IMR-90 (cell line): ENCODE data around the gene TMEM240. TPM values are rescaled to one million over a fixed set of nuclear protein-coding genes. Genes with fewer than 3 reads are reported as not detected.
"Not testable (repeated sequence)": the region's sequence is repeated elsewhere in the genome, so short reads cannot be mapped to it uniquely, and the experiment has no call there.

ENCODE experiments used
- ATAC-seq: fragments of 200-7000 bp; cut with Tn5 transposase; 2 replicates; pipeline ENCODE4 v1.9.1; 2020; ENCODE audit warnings: low read depth, mild to moderate bottlenecking, moderate library complexity
- BruUV-seq: library from RNA; stranded (reverse); fragments of 400-500 nt; replicated peaks from 2 replicates; lab custom pipeline; 2021; lab: Mats Ljungman, UMichigan
- CTCF ChIA-PET: fragments of 300-600 bp; formaldehyde crosslinking; extraction: SDS; loops from one replicate; lab custom pipeline; 2021; ENCODE audit warnings: antibody characterized with exemption; lab: Yijun Ruan, JAX
- POLR2A ChIA-PET: fragments of 300-600 bp; sonication (Branson Sonifier 250); formaldehyde crosslinking; loops from one replicate; lab custom pipeline; 2022; ENCODE audit warnings: antibody characterized with exemption; ENCODE audit not compliant: unreplicated experiment; lab: Charles Lee
- DNase-seq: peaks from one replicate; pipeline ENCODE4 v3.0.0; 2013
- H2AFZ ChIP-seq: replicated peaks from 2 replicates; pipeline ENCODE3; 2013; ENCODE audit warnings: low read length, mild to moderate bottlenecking; ENCODE audit not compliant: poor library complexity
- H2AK5ac ChIP-seq: 2 replicates; pipeline ENCODE4 v1.6.1; 2013; ENCODE audit warnings: low read depth, low read length, inconsistent platforms
- H2AK9ac ChIP-seq: replicated peaks from 2 replicates; pipeline ENCODE3; 2013; ENCODE audit warnings: mild to moderate bottlenecking, low read depth, low read length, moderate library complexity; ENCODE audit not compliant: poor library complexity
- H2BK120ac ChIP-seq: 2 replicates; pipeline ENCODE4 v1.6.1; 2013; ENCODE audit warnings: low read depth, low read length, inconsistent platforms
- H2BK15ac ChIP-seq: 3 replicates; pipeline ENCODE4 v1.6.1; 2013; ENCODE audit warnings: low read depth, low read length, inconsistent platforms
- H2BK20ac ChIP-seq: 2 replicates; pipeline ENCODE4 v1.6.1; 2013; ENCODE audit warnings: low read depth, mild to moderate bottlenecking, inconsistent platforms, low read length, moderate library complexity
- H2BK5ac ChIP-seq: 2 replicates; pipeline ENCODE4 v1.6.1; 2013; ENCODE audit warnings: mild to moderate bottlenecking, low read depth, low read length, inconsistent platforms; ENCODE audit not compliant: poor library complexity, severe bottlenecking
- H3K14ac ChIP-seq: replicated peaks from 2 replicates; pipeline ENCODE4 v1.6.1; 2013; ENCODE audit warnings: low read depth, low read length, inconsistent platforms
- H3K18ac ChIP-seq: 2 replicates; pipeline ENCODE4 v1.6.1; 2013; ENCODE audit warnings: low read depth, low read length, control low read depth
- H3K23ac ChIP-seq: 2 replicates; pipeline ENCODE4 v1.6.1; 2013; ENCODE audit warnings: low read depth, low read length, inconsistent platforms
- H3K27ac ChIP-seq: 2 replicates; pipeline ENCODE4 v1.5.1; 2013; ENCODE audit warnings: mild to moderate bottlenecking, control low read depth, low read length; ENCODE audit not compliant: insufficient read depth
- H3K27me3 ChIP-seq: 2 replicates; pipeline ENCODE4 v1.6.1; 2013; ENCODE audit warnings: low read length; ENCODE audit not compliant: control insufficient read depth, insufficient read depth
- H3K36me3 ChIP-seq: 2 replicates; pipeline ENCODE4 v1.6.1; 2013; ENCODE audit warnings: low read length, mixed read lengths; ENCODE audit not compliant: control insufficient read depth, insufficient read depth
- H3K4ac ChIP-seq: 2 replicates; pipeline ENCODE4 v1.6.1; 2013; ENCODE audit warnings: low read depth, low read length, inconsistent platforms
- H3K4me1 ChIP-seq: 2 replicates; pipeline ENCODE4 v1.6.1; 2013; ENCODE audit warnings: low read length, mixed read lengths; ENCODE audit not compliant: control insufficient read depth, insufficient read depth
- H3K4me2 ChIP-seq: 2 replicates; pipeline ENCODE4 v1.6.1; 2013; ENCODE audit warnings: low read depth, mild to moderate bottlenecking, control low read depth, low read length, moderate library complexity
- H3K4me3 ChIP-seq: 2 replicates; pipeline ENCODE4 v1.5.1; 2013; ENCODE audit warnings: low read depth, mild to moderate bottlenecking, control low read depth, low read length, moderate library complexity; ENCODE audit not compliant: insufficient read depth
- H3K56ac ChIP-seq: 2 replicates; pipeline ENCODE4 v1.6.1; 2013; ENCODE audit warnings: low read length, inconsistent platforms; ENCODE audit not compliant: insufficient read depth; ENCODE audit errors: extremely low read depth
- H3K79me1 ChIP-seq, 2 experiments: 2 replicates each; pipeline ENCODE4 v1.6.1; 2013; ENCODE audit warnings: low read length in 2 of 2, inconsistent platforms in 1 of 2, low read depth in 1 of 2
- H3K9ac ChIP-seq: 2 replicates; pipeline ENCODE4 v1.6.1; 2013; ENCODE audit warnings: low read depth, low read length, control low read depth
- H3K9me1 ChIP-seq: 2 replicates; pipeline ENCODE4 v1.6.1; 2013; ENCODE audit warnings: low read length, inconsistent platforms; ENCODE audit not compliant: insufficient read depth
- H3K9me3 ChIP-seq: 2 replicates; pipeline ENCODE4 v1.6.1; 2013; ENCODE audit warnings: low read length; ENCODE audit not compliant: control insufficient read depth, insufficient read depth
- H4K20me1 ChIP-seq: 2 replicates; pipeline ENCODE4 v1.6.1; 2013; ENCODE audit warnings: low read length, inconsistent platforms; ENCODE audit not compliant: insufficient read depth
- H4K5ac ChIP-seq: 2 replicates; pipeline ENCODE4 v1.6.1; 2013; ENCODE audit warnings: mild to moderate bottlenecking, low read depth, low read length, control low read depth
- H4K8ac ChIP-seq, 2 experiments: 2 replicates each; pipeline ENCODE4 v1.6.1; 2013; ENCODE audit warnings: low read depth in 2 of 2, low read length in 2 of 2, control low read depth in 1 of 2, inconsistent platforms in 1 of 2
- H4K91ac ChIP-seq: 2 replicates; pipeline ENCODE4 v1.6.1; 2013; ENCODE audit warnings: low read depth, low read length, inconsistent platforms; ENCODE audit not compliant: insufficient read depth
- WGBS, 2 experiments: methylation state at CpG; one replicate each; pipeline versions ENCODE4 v1.1.5 to v1.1.7; 2013; ENCODE audit warnings: missing lambda C conversion rate in 2 of 2; ENCODE audit not compliant: insufficient read length in 1 of 2; ENCODE audit errors: extremely low coverage in 2 of 2; 5-methylcytosine and 5-hydroxymethylcytosine counted together
- dilution Hi-C: fragments of 300-500 bp; cut with HindIII; formaldehyde crosslinking; loops from one replicate; pipeline ENCODE4 v1.14.3; 2018; ENCODE audit warnings: low sequenced_read_pairs; ENCODE audit not compliant: unreplicated experiment
- in situ Hi-C: fragments of 300-500 bp; cut with MboI; formaldehyde crosslinking; loops from 3 replicates; pipeline ENCODE4 v1.14.3; 2019; ENCODE audit warnings: low sequenced_read_pairs, inconsistent platforms, mixed read lengths
- intact Hi-C: fragments of 100-400 bp; cut with micrococcal nuclease; formaldehyde crosslinking; loops from 2 replicates; pipeline ENCODE4 v1.10.0; 2022
- polyA plus RNA-seq, 3 experiments: library from polyadenylated mRNA; depleted of rRNA; stranded (reverse); fragments of >200 nt; gene quantifications; 2 replicates each; pipeline ENCODE4 v1.2.3, GENCODE V29; 2012; ENCODE audit warnings: low replicate concordance in 1 of 3
- total RNA-seq: library from RNA; depleted of rRNA; stranded (reverse); fragments of >200 nt; gene quantifications from 2 replicates; pipeline ENCODE4 v1.2.3, GENCODE V29; 2012

TMEM240 gene
- total and polyA plus RNA-seq, 2 of the 4 experiments (the other 2 are of a cell fraction) = 1.6 to 7.6 TPM

DNA sequence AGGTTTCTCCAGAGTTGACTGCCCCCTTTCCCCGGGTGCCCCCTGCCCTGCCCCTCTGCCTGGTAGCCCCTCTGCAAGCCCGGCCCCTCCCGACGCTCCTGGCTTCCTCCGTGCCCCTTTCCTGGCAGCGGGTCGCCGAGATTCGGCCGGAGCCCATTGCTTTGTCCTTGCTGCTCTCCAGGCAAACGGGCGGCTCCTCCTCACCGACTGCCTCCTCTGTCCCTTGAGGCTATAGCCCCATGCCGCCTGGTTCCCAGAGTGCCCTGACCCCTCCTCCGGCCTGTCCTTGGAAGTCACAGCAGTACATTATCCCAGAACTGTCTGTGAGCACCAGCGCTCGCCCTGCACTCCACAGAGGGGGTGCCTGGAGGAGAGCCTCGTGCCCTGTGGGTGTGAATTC is 26.7 kb downstream of the TMEM240 start:
- H3K9me1 ChIP-seq, H3K4ac ChIP-seq, ATAC-seq, intact Hi-C loops, H3K56ac ChIP-seq, CTCF ChIA-PET, H4K91ac ChIP-seq, H3K4me3 ChIP-seq, H4K8ac ChIP-seq, H3K4me1 ChIP-seq, H2AK5ac ChIP-seq, H4K5ac ChIP-seq, H3K18ac ChIP-seq, H3K27me3 ChIP-seq, H3K23ac ChIP-seq, H2BK5ac ChIP-seq, in situ Hi-C loops, H3K14ac ChIP-seq, dilution Hi-C loops, H3K4me2 ChIP-seq, H3K9me3 ChIP-seq, H2AK9ac ChIP-seq, H2BK15ac ChIP-seq, H3K27ac ChIP-seq, POLR2A ChIA-PET, H2AFZ ChIP-seq, H2BK20ac ChIP-seq, BruUV-seq, DNase-seq, H2BK120ac ChIP-seq, H4K20me1 ChIP-seq, H3K9ac ChIP-seq: not testable (repeated sequence)
- Histone ChIP-seq H3K36me3 (peaks cover 17% of the 10 kb centered on the region), H3K79me1 (peaks cover 15 to 25% of the 10 kb centered on the region in 2 experiments)
- 100% methylated on average over 1 of the region's 18 CpGs; no CpG with 5 or more reads in 1 of the 2 experiments for WGBS, 2 experiments

DNA sequence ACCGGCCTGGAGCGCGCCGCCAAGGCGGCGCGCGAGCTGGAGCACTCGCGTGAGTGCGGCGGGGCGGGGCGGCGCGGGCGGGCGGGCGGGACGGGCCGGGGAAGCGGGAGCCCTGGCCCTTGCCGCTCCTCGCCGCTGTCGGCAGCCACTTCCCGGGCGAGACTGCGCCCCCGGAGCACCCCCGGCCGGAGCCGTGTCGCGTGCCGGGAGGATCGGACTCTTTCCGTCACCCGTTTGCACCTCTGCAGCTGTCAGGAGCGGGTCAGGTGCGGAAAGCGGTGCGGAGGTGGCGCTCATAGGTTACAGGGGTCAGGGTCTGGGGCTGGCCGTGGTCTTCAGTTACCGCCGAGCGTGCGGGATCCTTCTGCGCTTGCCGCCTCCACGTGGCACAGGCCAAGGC is 28.0 kb downstream of the TMEM240 start:
- dilution Hi-C loops, CTCF ChIA-PET, in situ Hi-C loops, H4K20me1 ChIP-seq, H3K56ac ChIP-seq, H3K36me3 ChIP-seq, H2BK20ac ChIP-seq, POLR2A ChIA-PET, H2BK15ac ChIP-seq, H3K23ac ChIP-seq, H2AK9ac ChIP-seq, H4K5ac ChIP-seq, intact Hi-C loops, H3K14ac ChIP-seq, DNase-seq, H3K9me3 ChIP-seq, H2AFZ ChIP-seq, H3K4ac ChIP-seq, H3K27me3 ChIP-seq, H3K18ac ChIP-seq, H2BK5ac ChIP-seq, H4K91ac ChIP-seq, H3K9me1 ChIP-seq, H3K4me1 ChIP-seq, H2BK120ac ChIP-seq, H2AK5ac ChIP-seq, H4K8ac ChIP-seq, BruUV-seq: not testable (repeated sequence)
- H3K4me2 ChIP-seq = peak overlapping the region; percentile 69
- peak; percentile 15 for ATAC-seq
- H3K79me1 ChIP-seq = peaks cover 10 to 20% of the 10 kb centered on the region in 2 experiments
- WGBS, 2 experiments = no CpG with 5 or more reads among the region's 52 CpGs
- peak overlapping the region; percentile 64; the same call in 1 of the 2 replicates for H3K27ac ChIP-seq
- H3K9ac ChIP-seq = peak overlapping the region; percentile 86; the same call in 1 of the 2 replicates
- peak overlapping the region; percentile 84 for H3K4me3 ChIP-seq
